GM18873 (cell line): ENCODE data around the gene ANGPTL1.
"Not testable (repeated sequence)": the region's sequence is repeated elsewhere in the genome, so short reads cannot be mapped to it uniquely, and the experiment has no call there.

Source experiments
- ATAC-seq: cut with Tn5 transposase; IDR thresholded peaks from one replicate; pipeline ENCODE4 v1.9.1; 2021; ENCODE audit warnings: mild to moderate bottlenecking, moderate library complexity, moderate number of reproducible peaks; ENCODE audit not compliant: unreplicated experiment, low FRiP score

The ANGPTL1 gene

DNA sequence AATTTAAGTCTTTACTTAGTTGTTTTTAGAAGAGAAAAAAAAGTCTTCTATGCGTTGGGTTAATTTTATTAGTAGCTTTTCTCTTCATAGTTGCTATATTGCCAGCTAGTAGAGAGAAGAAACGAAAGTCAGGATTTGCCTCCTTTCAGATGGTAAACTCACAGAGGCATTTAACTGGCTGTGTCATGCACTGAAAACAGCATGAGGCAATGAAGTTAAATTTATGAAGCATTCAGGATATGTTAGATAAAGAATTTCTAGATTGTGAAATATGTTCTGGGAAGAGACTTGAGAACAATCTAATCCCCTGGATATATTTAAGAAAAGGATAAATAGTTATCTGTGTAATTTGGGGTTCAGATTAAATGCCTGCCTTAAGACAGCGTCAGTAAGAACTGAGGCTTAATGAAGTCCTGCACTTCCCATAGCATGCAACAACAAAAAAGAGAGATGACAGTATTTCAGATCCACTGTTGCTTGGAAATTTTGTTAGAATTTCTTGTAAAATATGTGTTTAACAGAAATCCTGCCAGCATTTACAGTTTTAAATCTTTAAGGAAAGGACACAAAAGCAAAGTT, 1.7 kb downstream of the ANGPTL1 start:
- no peak for ATAC-seq

DNA sequence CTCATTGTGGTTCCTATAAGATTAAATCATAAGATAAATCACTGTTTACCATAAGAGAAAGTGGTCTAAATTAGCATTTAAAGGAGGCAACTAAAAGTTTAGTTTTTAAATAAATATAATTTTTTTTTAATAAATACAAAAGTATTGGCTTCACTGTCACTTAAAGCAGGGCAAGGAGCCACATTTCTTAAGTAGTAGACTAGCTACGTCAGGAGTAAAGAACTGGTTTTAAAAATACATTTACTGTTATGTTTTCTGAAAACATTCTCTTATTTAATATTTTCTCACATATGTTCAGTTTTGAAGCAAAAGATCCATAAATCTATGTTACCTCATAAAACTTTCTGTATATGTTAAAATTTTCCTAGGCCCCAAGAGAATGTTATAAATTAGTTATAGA, 2.2 kb downstream of the ANGPTL1 start:
- ATAC-seq: no peak

DNA sequence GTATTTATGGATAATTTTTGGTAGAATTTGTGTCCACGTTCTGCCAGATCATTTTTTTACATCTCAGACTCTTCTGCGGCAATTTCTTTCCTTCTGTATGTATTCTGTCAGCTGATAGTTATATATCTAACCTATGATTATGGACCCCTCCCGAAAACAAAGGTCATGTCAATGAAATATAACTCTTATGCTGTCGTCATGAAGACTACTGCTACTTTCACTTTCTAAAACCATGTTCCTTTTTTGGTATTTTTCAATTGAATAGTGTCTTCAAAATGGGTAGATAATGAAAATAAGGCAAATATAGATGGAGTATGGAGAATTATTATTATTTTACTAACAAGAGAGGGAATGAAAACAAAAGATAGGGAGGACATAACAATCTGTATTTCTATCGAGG, 3.2 kb downstream of the ANGPTL1 start:
- ATAC-seq: no peak

DNA sequence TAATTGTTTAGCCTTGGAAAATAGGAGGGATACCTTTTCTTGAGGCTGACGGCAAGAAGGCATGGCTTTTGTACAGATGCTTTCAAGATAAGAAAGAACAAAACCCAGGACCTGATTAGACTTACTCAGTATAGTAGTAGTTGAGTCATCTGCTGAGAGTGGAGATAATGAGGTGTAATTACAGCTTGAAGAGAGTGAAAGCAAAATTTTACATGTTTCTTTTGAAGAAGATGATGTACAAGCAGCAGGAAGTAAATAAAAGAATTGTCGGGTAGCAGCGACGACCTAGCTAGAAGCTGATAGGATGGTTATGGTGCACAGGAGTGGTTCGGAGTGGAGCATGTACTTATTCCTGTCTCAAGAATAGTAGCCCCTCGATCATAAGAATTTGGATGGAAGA, 6.6 kb downstream of the ANGPTL1 start:
- ATAC-seq: no peak

DNA sequence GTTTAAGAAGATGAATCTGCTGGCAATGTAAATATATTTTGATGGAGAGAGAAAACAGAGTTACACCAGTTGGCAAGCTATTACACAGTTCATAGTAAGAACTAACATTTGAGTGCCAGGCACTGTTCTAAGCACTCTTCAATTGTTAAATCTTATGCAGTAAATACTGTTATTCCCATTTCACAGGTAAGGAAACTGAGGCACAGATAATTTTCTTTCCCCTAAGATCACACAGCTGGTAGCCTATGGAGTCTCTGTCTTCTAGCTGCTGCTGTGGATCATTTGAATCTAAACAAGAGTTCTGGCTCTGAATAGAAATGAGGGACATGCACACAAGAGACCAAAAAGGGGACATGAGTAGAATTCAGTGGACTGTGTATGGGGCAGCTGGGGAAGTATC, 8.0 kb downstream of the ANGPTL1 start:
- no peak for ATAC-seq

DNA sequence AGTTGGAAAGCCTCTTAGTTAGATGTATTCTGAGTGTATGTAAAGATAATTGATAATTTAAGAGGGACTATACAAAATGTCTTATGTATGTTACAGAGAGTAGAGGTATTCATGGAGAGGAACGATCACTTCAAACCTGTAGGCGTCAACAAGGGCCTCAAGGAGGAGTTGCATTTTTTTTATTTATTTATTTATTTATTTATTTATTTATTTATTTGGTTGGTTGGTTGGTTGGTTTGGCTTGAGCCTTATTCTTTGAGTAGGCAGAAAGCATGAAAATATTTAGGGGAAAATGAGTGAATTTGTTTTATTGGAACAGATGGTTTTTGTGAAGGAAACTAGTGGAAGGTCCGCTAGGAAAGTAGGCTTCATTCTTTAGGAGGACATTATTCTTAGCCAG, 8.5 kb downstream of the ANGPTL1 start:
- no peak for ATAC-seq

DNA sequence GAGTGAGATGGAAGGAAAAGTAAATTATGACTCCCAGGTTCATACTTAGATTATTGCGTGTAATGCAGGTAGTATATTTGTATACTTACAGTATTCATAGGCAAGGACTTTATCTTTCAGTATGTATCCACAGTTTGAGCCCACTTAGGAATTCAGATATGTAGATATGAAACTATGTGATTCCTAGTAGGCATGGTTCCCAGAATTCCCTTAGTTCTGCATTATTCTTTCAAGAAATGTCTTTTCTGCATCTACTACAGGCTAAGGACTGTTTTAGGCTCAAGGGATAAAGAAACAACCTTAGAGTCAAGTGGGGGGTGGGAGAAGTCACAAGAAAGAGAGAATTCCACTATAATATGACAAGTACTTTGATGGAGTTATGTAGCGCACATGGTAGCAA, 13.8 kb downstream of the ANGPTL1 start:
- ATAC-seq: no peak

DNA sequence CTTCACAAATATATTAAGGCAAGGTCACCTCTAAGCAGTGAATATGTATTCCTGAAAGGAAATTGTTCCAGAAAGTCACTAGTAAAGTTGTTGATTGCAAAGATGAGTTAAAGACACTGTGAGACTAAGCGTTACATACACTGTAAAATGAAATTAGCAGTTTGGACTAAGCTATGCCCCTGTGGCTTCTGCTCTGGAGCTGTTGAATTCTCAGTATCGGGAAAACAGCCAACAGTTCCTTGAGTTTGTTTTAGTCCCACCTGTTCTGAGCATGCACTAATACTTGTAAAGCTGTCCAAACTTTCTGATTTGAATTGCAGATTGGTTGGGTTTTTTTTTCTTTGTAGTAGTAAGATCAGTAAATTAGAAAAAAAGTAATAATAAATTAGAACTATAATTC, 21.0 kb downstream of the ANGPTL1 start:
- ATAC-seq: no peak

DNA sequence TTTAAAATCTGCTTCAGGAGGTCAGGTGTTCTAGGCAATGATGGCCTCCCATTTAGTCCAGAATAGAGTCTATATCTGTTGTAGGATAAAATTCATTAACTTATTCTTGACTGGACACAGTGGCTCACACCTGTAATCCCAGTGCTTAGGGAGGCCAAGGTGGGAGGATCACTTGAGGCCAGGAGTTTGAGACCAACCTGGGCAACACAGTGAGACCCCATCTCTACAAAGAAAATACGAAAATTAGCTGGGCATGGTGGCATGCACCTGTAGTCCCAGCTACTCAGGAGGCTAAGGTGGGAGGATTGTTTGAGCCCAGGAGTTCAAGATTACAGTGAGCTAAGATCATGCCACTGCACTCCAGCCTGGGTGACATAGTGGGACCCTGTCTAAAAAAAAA, 23.0 kb downstream of the ANGPTL1 start:
- ATAC-seq: not testable (repeated sequence)

DNA sequence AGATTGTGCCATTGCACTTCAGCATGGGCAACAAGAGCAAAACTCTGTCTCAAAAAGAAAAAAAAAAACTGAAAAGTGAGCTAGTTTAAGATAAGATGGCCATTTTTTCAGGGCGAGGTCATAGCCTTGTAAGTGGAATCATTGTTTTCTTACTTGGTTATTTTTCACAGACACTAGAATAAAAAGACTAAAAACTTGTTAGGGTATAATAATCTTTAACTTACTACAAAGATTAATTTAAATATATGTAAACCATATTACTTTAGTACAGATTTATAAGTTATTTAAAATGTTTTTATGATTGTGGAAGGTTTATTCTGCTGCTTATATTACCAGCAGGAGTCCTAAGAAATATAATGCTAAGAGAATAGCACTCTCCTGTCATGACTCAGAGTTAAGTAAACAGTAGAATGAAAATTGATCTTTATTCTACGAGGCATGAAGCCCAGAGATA, 23.5 kb downstream of the ANGPTL1 start:
- ATAC-seq: no peak

DNA sequence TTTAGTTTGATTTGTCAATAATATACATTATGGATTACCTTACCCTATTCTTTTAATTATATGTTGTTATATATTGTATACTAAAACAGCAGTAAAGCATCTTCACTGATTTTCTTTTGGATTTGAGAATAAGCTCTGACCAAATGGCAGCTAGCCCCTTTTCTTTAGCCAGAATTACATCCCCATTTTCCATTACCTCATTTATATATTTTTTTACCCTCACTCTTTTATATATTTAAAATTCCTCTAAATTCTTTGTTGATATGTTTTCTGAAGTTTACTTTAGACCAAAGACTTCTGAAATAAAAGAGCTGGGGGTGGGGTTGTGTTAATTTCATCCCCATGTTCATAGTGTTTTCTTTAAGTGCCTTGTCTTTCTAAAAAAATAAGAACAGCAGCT, 24.6 kb downstream of the ANGPTL1 start:
- no peak for ATAC-seq

DNA sequence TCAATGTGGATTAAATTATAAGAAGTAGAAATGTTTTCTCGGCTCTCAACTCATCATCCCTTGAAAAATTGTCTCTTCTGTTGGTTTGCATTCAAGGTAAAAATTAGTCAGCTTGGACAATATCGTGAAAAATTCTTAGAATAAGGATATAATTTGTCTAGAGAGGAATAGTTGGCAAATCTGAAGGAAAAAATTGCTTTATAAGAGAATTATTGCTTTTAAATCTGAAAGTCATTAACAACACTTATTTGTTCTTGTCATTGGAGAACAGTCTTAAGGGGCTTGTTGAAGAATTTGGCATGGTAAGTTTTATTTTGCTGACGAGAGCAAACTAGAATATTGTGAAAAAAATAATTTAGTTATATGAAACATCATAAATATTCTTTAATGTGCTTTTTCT, 26.4 kb downstream of the ANGPTL1 start:
- no peak for ATAC-seq

DNA sequence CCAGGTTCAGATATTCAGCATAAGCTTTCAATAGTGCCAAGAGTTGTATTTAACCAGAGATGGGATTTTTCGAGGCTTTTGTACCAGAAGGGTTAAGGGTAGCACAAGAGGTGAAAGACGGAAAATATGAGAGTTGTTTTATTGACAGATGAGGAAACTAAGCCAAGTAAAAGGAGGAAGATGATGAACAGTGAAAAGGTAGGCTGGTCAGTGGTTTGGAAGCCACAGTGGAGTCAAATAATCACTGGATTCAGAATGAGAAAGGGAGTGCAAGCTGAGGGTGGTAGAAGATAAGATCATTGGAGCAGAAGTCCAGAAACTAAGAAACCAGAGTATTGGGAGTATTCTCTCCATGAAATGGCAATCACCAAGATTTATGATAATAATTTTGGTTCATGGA, 45.7 kb downstream of the ANGPTL1 start:
- ATAC-seq: no peak

DNA sequence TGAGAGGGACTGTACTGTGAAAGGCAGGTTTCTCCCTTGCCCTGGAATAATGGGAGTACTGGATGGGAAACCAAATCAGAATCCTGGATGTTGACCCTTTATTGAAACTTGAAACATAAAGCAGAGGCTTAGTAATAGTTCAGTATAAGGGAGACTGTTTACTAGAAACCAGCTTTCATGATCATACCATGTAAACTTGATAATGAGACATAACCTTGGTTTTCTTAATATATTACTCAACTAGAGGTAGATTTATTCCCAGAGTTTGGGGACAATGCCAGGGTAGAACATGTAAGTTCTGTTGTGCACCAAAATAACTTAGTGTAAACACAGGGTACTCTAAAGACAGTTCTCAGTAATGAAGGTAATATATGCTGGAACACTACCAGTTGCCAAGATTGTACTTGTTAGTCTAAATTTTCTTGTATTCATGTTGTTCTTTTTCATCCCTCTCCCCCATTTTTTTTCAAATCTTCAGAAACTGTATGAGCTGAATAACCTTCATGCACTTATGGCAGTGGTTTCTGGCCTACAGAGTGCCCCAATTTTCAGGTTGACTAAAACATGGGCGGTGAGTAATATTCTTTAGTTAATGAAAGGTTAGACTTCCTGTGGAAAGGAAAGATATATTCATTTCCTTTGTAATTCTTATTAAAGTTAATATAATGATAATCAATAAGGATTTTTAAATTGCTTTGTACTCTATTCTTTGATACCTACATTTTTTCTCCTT, 49.6 kb downstream of the ANGPTL1 start:
- ATAC-seq: no peak

DNA sequence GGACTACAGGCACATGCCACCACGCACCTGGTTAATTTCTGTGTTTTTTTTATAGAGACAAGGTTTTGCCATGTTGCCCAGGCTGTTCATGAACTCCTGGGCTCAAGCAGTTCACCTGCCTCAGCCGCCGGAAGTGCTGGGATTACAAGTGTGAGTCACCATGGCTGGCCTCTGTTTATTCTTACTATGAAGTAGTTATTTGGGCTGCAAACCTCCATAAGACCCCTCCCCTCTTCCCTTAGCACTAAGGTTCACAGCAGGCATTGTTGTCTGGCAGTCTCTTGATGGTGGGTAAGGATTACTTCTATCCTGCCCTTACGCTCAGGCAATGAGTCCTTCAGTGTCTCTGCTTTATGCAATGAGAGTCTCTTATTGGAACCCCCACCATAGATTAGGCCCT, 51.8 kb downstream of the ANGPTL1 start:
- ATAC-seq: no peak

DNA sequence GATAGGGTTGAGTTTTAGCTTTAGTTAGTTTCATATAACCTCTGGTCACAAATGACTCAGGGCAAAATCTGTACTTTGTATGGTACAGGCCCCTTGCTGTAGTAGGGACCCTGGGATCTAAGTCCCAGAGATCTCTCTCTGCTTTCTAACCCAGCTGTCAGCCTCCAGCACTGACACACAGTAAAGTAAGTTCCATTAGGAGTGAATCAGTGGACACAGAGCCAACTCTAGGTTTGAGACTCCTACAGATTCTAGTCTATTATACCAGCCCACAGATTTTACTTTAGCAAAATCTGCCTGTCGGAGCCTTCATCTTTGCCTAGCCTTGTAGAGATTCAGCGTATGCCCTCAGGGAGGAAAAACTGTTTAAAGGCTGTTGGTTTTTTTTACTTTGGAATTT, 52.5 kb downstream of the ANGPTL1 start:
- no peak for ATAC-seq

DNA sequence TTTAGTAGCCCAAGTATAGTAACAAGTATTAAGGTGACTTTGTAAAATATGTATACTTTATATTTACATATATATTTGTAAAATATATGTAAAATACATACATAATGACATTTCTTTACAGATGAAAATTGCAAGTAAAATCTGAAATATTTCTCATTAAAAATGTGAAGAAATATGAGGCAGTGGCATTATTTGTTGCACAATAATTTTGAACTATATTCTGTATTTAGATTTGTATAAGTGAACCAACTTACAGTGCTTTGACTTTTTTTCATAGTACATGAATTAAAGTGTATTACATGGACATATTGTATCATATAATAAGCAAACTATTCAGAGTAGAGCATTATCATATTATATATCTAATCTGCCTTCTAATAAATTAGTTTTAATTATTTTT, 60.3 kb downstream of the ANGPTL1 start:
- no peak for ATAC-seq

DNA sequence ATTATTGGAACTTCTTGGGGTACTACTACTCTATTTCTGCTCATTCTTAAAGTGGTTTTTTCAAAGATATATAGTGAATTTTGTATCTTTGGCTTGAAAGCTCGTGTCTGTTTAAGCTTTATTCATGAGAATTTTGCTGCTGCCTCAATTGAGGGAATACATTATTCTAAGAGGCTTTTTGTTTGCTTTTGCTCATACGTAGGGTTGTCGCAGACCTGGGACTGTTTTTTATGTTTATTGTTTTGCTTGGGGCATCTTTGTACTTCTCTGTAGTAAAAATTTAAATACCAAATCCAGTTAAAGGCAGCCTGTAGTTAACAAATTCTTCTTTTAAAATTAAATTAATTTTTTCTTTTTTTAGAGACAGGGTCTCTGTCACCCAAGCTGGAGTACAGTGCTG, 62.3 kb downstream of the ANGPTL1 start:
- no peak for ATAC-seq

DNA sequence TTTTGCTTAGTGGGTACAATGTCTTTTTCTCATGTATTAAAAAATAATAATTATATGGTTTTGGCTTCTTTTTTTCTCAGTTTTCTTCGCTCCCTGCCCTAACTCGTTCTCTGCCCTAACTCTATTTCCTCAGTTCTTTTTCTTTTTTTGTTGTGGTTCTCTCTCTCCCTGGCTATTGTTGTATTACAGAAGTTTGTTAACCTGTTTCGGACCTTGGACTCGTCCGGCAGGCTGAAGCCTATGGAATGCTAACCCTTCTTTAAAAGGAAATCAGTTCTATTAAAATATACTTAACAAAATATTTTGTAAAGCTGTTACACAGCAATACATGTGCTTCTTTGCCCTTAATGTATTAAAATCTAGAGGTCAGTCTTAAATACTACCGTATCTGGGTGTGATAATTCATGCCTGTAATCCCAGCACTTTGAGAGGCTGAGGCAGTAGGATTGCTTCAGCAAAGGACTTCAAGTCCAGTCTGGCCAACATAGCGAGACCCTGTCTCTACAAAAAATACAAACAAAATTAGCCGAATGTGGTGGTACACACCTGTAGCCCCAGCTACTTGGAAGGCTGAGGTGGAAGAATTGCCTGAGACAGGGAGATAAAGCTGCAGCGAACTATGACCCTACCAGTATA, 64.1 kb downstream of the ANGPTL1 start:
- no peak for ATAC-seq

DNA sequence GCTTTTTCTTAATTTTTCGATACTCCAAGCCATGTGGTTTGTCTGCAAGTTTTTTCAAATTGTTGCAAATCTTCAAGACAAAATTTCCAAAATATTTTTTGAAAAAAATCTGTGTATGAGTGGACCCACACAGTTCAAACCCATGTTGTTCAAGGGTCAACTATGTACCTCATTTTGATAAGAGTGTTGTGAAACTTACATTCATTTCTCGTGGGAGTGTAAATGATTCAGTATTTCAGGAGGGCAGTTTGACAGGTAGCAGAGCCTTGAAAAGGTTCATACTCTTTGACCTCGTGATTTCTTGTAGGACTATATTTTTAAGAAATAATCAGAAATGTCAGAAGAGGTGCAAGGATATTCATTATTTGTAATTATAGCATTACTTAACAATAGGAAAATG, 68.0 kb downstream of the ANGPTL1 start:
- ATAC-seq: no peak
